Activated CD8-positive, alpha-beta T cell treated with anti-CD3 and anti-CD28 coated beads, Interleukin-2, amount 10 ng/mL, durations not matched to agents 7 days and 5 days (primary cell): Measurements from ENCODE around the gene RAD51B. TPM values are rescaled to one million over a fixed set of nuclear protein-coding genes. Genes with fewer than 3 reads are reported as not detected.

Source experiments
- ATAC-seq: fragments of 150-1000 bp; cut with Tn5 transposase; one replicate; pipeline ENCODE4 v1.10.0; 2021; ENCODE audit warnings: moderate library complexity
- CTCF ChIA-PET: fragments of 350-600 bp; sonication (Branson Sonifier 250); formaldehyde crosslinking; loops from one replicate; lab custom pipeline; 2021; ENCODE audit warnings: antibody characterized with exemption; lab: Charles Lee
- POLR2A ChIA-PET: fragments of 350-600 bp; sonication (Branson Sonifier 250); formaldehyde crosslinking; loops from one replicate; lab custom pipeline; 2021; ENCODE audit warnings: antibody characterized with exemption; lab: Charles Lee
- DNase-seq: peaks from one replicate; pipeline ENCODE4 v3.0.0-alpha.2; 2020
- H3K27ac Mint-ChIP-seq: one replicate; pipeline ENCODE4 v1.8.0; 2021; ENCODE audit warnings: mild to moderate bottlenecking, mixed read lengths
- H3K27me3 Mint-ChIP-seq: one replicate; pipeline ENCODE4 v1.8.0; 2021; ENCODE audit warnings: low read depth, mixed read lengths
- H3K36me3 Mint-ChIP-seq: one replicate; pipeline ENCODE4 v1.8.0; 2021; ENCODE audit warnings: low read depth, mixed read lengths
- H3K4me1 Mint-ChIP-seq: one replicate; pipeline ENCODE4 v1.8.0; 2021; ENCODE audit warnings: low read depth, mixed read lengths
- H3K4me3 Mint-ChIP-seq: one replicate; pipeline ENCODE4 v1.8.0; 2021; ENCODE audit warnings: mild to moderate bottlenecking, mixed read lengths
- H3K9me3 Mint-ChIP-seq: one replicate; pipeline ENCODE4 v1.8.0; 2022; ENCODE audit warnings: mixed read lengths; ENCODE audit not compliant: insufficient read depth
- total RNA-seq, 2 experiments: library from RNA; stranded (reverse); gene quantifications; one replicate each; pipeline ENCODE4 v1.2.3, GENCODE V29; 2021

The RAD51B gene
- total RNA-seq, 2 experiments from 2014 or later = 34.1 to 38.8 TPM

DNA sequence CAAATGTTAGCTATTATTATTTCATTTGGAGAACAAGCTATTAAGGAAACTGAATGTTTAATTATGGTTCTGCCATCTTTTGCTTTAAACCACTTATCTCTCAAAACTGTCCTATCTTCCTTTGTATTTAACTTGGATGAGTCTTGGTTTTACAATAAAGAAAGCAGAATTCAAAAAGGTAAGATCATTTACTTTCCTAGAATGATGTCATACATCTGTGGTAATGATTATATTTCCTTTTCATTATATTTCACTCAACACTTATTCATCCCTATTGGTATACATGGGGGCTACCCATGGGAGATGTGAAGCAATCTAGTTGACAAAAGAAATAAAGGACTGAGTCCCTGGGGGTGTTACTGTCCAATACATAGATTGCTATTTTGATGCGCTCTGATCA lies 516.6 kb downstream of the RAD51B start:
- H3K36me3 Mint-ChIP-seq = no peaks in the 10 kb centered on the region
- H3K4me1 Mint-ChIP-seq = peaks cover 18% of the 10 kb centered on the region
- ATAC-seq = no peak
- H3K27ac Mint-ChIP-seq = no peak overlapping the region
- no peaks in the 10 kb centered on the region for H3K9me3 Mint-ChIP-seq
- no peak overlapping the region for H3K4me3 Mint-ChIP-seq
- H3K27me3 Mint-ChIP-seq = no peaks in the 10 kb centered on the region
- POLR2A ChIA-PET = no interaction called here
- DNase-seq = no peak
- CTCF ChIA-PET = no interaction called here

DNA sequence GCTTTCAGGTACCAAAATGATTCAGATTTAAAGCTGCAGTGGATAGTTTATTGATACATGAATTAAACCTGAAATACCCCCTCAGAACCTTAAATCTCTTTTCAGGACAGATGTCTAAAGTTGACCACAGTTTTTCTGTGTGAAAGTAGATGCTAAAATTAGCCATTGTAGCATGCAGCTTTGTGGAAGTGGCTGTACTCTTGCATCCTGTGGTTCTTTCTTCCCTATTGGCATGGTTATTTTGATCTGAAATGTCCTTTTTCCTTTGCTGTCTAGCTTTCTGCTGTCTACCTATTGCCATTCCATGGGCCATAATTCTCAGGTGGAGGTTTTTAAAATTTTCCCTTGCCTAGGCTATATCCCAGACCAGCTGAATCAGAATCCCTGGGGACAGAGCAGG lies 517.7 kb downstream of the RAD51B start:
- ChIA-PET CTCF (interaction anchor here (1.0 to 1.4 kb wide), 2 partner anchors 13 to 40 kb away, joined by 3 read pairs; no protein-coding TSS in a partner anchor), POLR2A (no interaction called here)
- DNase-seq = no peak
- Mint-ChIP-seq H3K4me3 (no peak overlapping the region), H3K9me3 (no peaks in the 10 kb centered on the region), H3K36me3 (no peaks in the 10 kb centered on the region), H3K27me3 (no peaks in the 10 kb centered on the region), H3K4me1 (peaks cover 27% of the 10 kb centered on the region), H3K27ac (no peak overlapping the region)
- no peak for ATAC-seq

GRCh38 chr14:68340262-68340661 lies 520.7 kb downstream of the RAD51B start:
- H3K36me3 Mint-ChIP-seq = peaks cover 4% of the 10 kb centered on the region
- POLR2A ChIA-PET = no interaction called here
- peaks cover 3% of the 10 kb centered on the region for H3K9me3 Mint-ChIP-seq
- no peak for DNase-seq
- H3K27ac Mint-ChIP-seq = no peak overlapping the region
- H3K27me3 Mint-ChIP-seq = no peaks in the 10 kb centered on the region
- peaks cover 30% of the 10 kb centered on the region for H3K4me1 Mint-ChIP-seq
- ATAC-seq = no peak
- CTCF ChIA-PET = no interaction called here
- no peak overlapping the region for H3K4me3 Mint-ChIP-seq

DNA sequence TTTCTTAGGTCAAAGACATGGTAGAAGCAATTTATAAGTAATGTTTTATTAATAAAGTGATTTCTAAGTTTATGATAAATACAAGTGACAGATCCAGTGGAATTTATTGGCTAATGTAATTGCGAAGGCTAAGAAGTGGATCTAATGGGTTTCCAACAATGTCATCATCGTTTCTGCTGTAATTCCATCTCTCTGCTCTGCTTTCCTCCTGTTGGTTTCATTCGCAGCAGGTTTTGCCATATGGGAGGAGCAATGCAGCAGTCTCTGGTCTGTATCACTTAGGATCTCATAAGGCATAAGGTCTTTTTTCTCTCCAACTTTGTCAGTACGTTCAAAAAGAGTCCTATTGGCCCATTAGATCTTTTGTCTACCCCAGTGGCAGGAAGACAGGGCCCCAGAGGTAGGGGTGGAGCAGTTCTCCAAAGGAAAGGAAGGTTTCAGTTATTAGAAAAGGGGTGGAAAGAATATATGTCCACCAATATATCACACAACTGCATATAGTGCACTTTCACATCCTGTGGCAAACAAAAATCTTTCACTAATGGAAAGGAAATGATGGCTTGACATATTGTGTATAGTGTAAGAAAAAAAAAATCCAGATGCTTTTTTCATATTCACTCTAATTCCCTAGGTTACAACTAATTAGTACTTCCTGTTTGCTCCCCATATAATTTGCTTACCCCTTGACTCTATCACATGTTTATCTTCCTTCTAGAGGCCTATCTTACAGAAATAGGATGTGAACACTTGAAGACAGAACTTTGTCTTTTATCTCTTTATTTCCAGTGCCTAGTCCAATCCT lies 522.0 kb downstream of the RAD51B start:
- CTCF ChIA-PET = no interaction called here
- H3K27ac Mint-ChIP-seq = no peak overlapping the region
- DNase-seq = no peak
- peaks cover 8% of the 10 kb centered on the region for H3K36me3 Mint-ChIP-seq
- no peak for ATAC-seq
- POLR2A ChIA-PET = no interaction called here
- no peak overlapping the region for H3K4me3 Mint-ChIP-seq
- H3K27me3 Mint-ChIP-seq = no peaks in the 10 kb centered on the region
- peaks cover 7% of the 10 kb centered on the region for H3K9me3 Mint-ChIP-seq
- peaks cover 25% of the 10 kb centered on the region for H3K4me1 Mint-ChIP-seq

GRCh38 chr14:68342216-68342763 lies 522.7 kb downstream of the RAD51B start:
- H3K36me3 Mint-ChIP-seq = peaks cover 8% of the 10 kb centered on the region
- DNase-seq (no peak), ATAC-seq (no peak)
- H3K27me3 Mint-ChIP-seq = no peaks in the 10 kb centered on the region
- ChIA-PET CTCF (no interaction called here), POLR2A (no interaction called here)
- H3K27ac Mint-ChIP-seq = no peak overlapping the region
- H3K4me3 Mint-ChIP-seq = no peak overlapping the region
- H3K4me1 Mint-ChIP-seq = peaks cover 19% of the 10 kb centered on the region
- peaks cover 7% of the 10 kb centered on the region for H3K9me3 Mint-ChIP-seq

GRCh38 chr14:68343534-68344118 lies 524.0 kb downstream of the RAD51B start:
- Mint-ChIP-seq H3K4me1 (peaks cover 13% of the 10 kb centered on the region), H3K27me3 (no peaks in the 10 kb centered on the region), H3K9me3 (peaks cover 7% of the 10 kb centered on the region), H3K27ac (no peak overlapping the region), H3K4me3 (no peak overlapping the region), H3K36me3 (peaks cover 8% of the 10 kb centered on the region)
- CTCF ChIA-PET = no interaction called here
- ATAC-seq (no peak), DNase-seq (no peak)
- POLR2A ChIA-PET = no interaction called here

DNA sequence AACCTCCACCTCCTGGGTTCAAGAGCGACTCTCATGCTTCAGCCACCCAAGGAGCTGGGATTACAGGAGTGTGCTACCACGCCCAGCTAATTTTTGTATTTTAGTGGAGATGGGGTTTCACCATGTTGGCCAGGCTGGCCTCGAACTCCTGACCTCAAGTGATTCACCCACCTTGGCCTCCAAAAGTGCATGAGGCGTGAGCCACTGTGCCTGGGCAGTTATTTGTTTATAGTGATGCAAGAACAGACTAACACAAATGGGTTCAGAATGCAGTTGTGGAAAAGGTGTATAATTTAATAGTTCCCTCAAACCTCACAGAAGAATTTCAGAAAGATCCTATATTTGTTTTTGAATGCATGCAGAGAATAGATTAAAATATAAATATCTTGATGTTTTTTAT lies 526.2 kb downstream of the RAD51B start:
- ATAC-seq (no peak), DNase-seq (no peak)
- POLR2A ChIA-PET = no interaction called here
- Mint-ChIP-seq H3K27ac (no peak overlapping the region), H3K27me3 (no peaks in the 10 kb centered on the region), H3K4me3 (no peak overlapping the region), H3K36me3 (peaks cover 8% of the 10 kb centered on the region), H3K4me1 (peaks cover 13% of the 10 kb centered on the region), H3K9me3 (peaks cover 7% of the 10 kb centered on the region)
- CTCF ChIA-PET = no interaction called here

DNA sequence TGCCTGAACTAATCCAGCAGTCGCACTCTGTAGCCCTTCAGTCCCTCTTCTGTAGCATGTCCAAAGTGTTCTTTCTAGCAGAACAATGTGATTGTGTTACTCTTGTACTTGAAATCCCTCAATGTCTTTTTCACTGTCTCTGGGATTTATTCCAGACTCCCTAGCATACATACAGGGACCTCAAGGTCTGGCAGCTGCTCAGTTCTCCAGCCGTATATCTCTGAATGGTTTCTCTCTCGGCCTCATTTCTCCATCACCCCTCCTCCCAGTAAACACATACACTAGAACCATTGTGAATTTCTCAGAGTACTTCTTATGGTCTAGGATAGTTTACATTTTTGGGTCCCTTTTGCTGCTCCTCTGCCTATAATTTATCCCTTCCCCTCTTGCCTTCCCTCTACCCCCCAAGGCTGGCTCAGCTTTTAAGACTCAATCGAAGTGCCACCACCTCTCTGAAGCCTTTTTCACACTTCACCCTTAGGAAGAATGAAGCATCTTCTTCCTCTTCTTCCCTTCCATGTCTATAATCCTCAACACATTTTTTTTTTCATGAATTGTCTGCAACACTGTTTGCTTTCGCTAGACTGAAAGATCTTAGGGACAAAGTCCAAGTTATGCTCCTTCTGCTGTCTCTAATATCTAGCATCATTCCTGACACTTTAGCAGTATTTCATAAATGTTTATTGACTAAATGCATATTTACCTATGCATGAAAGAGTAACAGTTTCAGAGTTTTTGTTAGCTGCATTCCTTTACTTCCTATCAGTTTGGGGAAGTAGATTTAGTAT lies 527.2 kb downstream of the RAD51B start:
- ChIA-PET POLR2A (interaction anchor here (0.6 kb wide), 1 partner anchor 249 kb away, joined by 4 read pairs; no protein-coding TSS in a partner anchor), CTCF (no interaction called here)
- peaks cover 8% of the 10 kb centered on the region for H3K36me3 Mint-ChIP-seq
- peaks cover 9% of the 10 kb centered on the region for H3K4me1 Mint-ChIP-seq
- ATAC-seq (no peak), DNase-seq (no peak)
- H3K27me3 Mint-ChIP-seq = no peaks in the 10 kb centered on the region
- H3K27ac Mint-ChIP-seq = no peak overlapping the region
- peaks cover 7% of the 10 kb centered on the region for H3K9me3 Mint-ChIP-seq
- no peak overlapping the region for H3K4me3 Mint-ChIP-seq

DNA sequence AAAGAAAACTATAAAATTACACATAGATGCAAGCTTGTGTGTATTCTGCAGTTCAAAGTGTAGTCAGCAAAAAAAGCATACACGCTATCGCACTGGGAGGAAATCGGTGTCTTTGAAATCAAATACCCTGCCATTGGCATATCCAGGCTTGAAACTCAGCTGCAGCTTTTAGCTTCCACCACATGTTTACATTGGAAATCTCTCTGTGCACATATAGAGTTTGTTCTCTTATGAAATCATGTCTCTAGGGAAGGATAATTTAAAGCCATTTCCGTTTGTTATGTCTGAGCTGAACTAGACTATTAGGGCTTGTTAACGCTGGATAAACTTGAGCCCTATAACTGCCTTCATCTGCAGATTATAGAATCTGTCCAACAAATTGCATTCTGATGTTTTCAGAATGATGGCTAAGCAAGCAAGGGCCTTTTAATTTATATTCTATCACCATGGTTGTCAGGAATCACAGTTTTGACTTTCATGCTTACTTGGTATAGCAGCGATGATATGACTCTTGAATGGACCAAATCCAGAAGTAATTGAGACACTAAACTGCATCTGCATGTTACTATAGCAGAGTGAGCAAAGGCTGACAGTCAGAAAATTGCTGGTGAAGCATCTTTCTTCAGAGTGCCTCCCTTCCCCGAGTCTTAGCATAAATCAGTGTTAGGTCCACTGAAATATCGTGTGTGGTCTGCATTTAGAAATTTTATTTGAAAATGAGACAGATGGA lies 530.5 kb downstream of the RAD51B start:
- no peaks in the 10 kb centered on the region for H3K27me3 Mint-ChIP-seq
- no peaks in the 10 kb centered on the region for H3K4me1 Mint-ChIP-seq
- no peak overlapping the region for H3K4me3 Mint-ChIP-seq
- no peak overlapping the region for H3K27ac Mint-ChIP-seq
- peaks cover 6% of the 10 kb centered on the region for H3K36me3 Mint-ChIP-seq
- no peak for ATAC-seq
- CTCF ChIA-PET = interaction anchor here (0.9 to 1.4 kb wide), 3 partner anchors 12 to 440 kb away, joined by 3 to 5 read pairs (median 3); no protein-coding TSS in a partner anchor
- POLR2A ChIA-PET = no interaction called here
- no peak for DNase-seq
- H3K9me3 Mint-ChIP-seq = peaks cover 5% of the 10 kb centered on the region

DNA sequence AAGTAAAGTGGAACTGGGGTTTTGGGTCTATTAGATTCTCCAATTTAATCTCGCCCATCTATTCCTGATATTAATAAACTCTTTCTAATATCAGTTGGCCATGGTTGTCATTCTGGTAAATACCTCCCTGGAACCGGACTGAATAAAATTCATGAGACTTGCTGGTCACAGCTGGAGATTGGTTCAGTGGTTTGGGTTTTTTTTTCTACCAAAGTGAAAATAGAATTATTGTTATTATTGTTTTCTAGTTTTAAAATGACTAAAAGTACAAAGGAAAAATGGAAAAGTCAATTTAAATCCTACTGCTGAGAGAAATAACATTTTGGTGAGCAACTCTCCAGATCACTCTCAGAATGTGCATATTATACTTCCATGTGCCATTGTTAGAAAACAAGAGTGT lies 535.8 kb downstream of the RAD51B start:
- H3K4me3 Mint-ChIP-seq = no peak overlapping the region
- no peaks in the 10 kb centered on the region for H3K36me3 Mint-ChIP-seq
- peaks cover 9% of the 10 kb centered on the region for H3K4me1 Mint-ChIP-seq

GRCh38 chr14:68357777-68358176 lies 538.2 kb downstream of the RAD51B start:
- Mint-ChIP-seq H3K27ac (no peak overlapping the region), H3K9me3 (no peaks in the 10 kb centered on the region), H3K4me3 (no peak overlapping the region), H3K4me1 (peaks cover 9% of the 10 kb centered on the region), H3K36me3 (no peaks in the 10 kb centered on the region), H3K27me3 (no peaks in the 10 kb centered on the region)
- ChIA-PET CTCF (no interaction called here), POLR2A (interaction anchor here (1.1 kb wide), 1 partner anchor 9 kb away, joined by 3 read pairs; no protein-coding TSS in a partner anchor)
- ATAC-seq (no peak), DNase-seq (no peak)

More for the DNA sequence above, 535.8 kb downstream of the RAD51B start:
- POLR2A ChIA-PET = no interaction called here
- ATAC-seq (no peak), DNase-seq (no peak)
- Mint-ChIP-seq H3K27me3 (no peaks in the 10 kb centered on the region), H3K27ac (no peak overlapping the region), H3K9me3 (no peaks in the 10 kb centered on the region)
- CTCF ChIA-PET = interaction anchor here (0.6 to 1.4 kb wide), 2 partner anchors 13 to 22 kb away, joined by 3 to 4 read pairs; no protein-coding TSS in a partner anchor
